Measurements from ENCODE around the gene SIRPG. TPM values are rescaled to one million over a fixed set of nuclear protein-coding genes. Genes with fewer than 3 reads are reported as not detected.

SIRPG gene
- polyA plus RNA-seq, 1 of the 3 experiments (the other 2 are of a cell fraction) = not detected

DNA sequence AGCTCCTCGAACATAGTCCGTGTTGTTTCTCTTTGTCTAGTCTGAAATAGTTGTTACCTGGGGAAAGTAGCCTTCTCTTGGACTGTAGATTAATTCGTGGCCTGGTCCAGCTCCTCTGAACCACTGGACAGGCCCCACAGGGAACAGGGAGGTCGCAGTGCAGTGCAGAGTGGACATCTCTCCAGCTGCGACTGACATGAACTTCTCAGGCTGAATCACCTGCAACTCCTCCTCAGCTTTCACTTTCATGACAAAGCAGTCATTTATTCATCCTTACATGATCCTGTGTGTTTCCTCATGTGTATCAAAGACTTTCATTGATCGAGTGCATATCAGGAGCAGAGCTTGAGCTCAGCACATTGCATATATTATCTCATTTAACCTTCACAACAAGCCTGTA lies 19.1 kb upstream of the SIRPG start (continued):
- TF ChIP-seq, protein P1, sequence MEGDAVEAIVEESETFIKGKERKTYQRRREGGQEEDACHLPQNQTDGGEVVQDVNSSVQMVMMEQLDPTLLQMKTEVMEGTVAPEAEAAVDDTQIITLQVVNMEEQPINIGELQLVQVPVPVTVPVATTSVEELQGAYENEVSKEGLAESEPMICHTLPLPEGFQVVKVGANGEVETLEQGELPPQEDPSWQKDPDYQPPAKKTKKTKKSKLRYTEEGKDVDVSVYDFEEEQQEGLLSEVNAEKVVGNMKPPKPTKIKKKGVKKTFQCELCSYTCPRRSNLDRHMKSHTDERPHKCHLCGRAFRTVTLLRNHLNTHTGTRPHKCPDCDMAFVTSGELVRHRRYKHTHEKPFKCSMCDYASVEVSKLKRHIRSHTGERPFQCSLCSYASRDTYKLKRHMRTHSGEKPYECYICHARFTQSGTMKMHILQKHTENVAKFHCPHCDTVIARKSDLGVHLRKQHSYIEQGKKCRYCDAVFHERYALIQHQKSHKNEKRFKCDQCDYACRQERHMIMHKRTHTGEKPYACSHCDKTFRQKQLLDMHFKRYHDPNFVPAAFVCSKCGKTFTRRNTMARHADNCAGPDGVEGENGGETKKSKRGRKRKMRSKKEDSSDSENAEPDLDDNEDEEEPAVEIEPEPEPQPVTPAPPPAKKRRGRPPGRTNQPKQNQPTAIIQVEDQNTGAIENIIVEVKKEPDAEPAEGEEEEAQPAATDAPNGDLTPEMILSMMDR (IDR thresholded peaks at IDR 0.05) = no peak
- no peak for TF ChIP-seq CHD2 (IDR thresholded peaks at IDR 0.05; ENCODE audit: low read length, partially characterized antibody)
- no peak for TF ChIP-seq SIN3A (IDR thresholded peaks at IDR 0.05; ENCODE audit: borderline replicate concordance, low read depth, low read length)
- TF ChIP-seq TEAD4 (IDR thresholded peaks at IDR 0.05; ENCODE audit: borderline replicate concordance, insufficient read depth) = no peak

DNA sequence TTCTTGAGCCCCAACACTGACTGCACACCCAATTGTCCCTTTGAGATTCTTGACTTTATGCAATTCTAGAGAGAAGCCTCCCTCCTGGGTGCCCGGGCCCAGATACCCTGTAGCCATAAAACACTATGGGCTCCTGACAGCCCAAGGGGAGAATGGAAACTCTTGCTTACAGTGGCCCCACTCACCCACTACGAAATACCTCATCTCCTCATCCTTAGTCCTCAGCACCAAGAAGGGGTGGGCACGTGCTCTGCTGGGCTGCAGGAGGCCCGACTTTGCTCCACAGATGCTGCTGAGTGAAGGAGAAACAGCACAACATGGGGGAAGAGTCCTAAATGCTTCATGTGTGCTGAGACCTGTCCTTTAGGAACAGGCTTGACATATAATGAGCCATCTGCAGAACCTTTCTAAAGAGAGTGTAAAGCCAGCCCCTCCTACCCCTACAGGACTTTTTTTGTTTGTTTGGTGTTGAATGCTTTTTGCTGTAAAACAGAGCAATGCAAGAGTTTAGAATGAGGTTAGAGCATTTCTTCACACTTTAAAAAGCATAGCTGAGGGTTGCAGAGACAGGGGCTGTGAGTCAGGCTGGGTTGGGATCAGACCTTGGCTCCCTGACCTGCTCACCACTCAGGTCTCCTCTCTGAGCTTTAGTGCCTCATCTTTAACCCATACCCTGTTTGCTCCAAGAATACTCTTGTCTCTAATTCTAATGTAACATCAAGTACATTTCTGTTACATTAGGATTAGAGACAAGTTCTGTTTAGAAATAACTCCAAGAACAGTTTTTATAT lies 17.6 kb upstream of the SIRPG start:
- no peak overlapping the region for H3K27ac ChIP-seq (ENCODE audit: low read depth in 2 of 2, low read length in 1 of 2)
- POLR2A ChIA-PET = no interaction called here
- CTCF ChIA-PET = interaction anchor here (0.9 kb wide), 1 partner anchor 10 kb away, joined by 3 read pairs; no protein-coding TSS in a partner anchor
- WGBS (ENCODE audit: low lambda C conversion rate) = 18% methylated on average over 4 of the region's 4 CpGs
- no peaks in the 10 kb centered on the region for H3K9me2 ChIP-seq
- H4K20me1 ChIP-seq (ENCODE audit: insufficient read depth) = no peaks in the 10 kb centered on the region
- no peak overlapping the region for H3K9ac ChIP-seq
- DNase-seq = no peak
- H3K4me2 ChIP-seq = no peak overlapping the region
- H3F3A ChIP-seq (replicated peaks; ENCODE audit: insufficient read depth) = no peaks in the 10 kb centered on the region
- H3K9me3 ChIP-seq = no peaks in the 10 kb centered on the region
- TF ChIP-seq CHD2 (IDR thresholded peaks at IDR 0.05; ENCODE audit: low read length, partially characterized antibody) (no peak), SMC3 (IDR thresholded peaks at IDR 0.05; ENCODE audit: low read depth, low read length) (no peak), RCOR1 (IDR thresholded peaks at IDR 0.05; ENCODE audit: low read length) (no peak), MAX (IDR thresholded peaks at IDR 0.05; ENCODE audit: low read depth) (no peak), FOSL2 (IDR thresholded peaks at IDR 0.05; ENCODE audit: borderline replicate concordance, low read depth) (no peak), TCF12 (IDR thresholded peaks at IDR 0.05) (no peak), IRF3 (IDR thresholded peaks at IDR 0.05; ENCODE audit: low read depth, low read length) (no peak), TEAD4 (IDR thresholded peaks at IDR 0.05; ENCODE audit: borderline replicate concordance, insufficient read depth) (no peak), FOXJ3 (CRISPR knock-in tag; IDR thresholded peaks at IDR 0.05) (no peak), NRF1 (IDR thresholded peaks at IDR 0.05; ENCODE audit: low read depth, low read length) (no peak), JUND (IDR thresholded peaks at IDR 0.05) (no peak), USF1 (IDR thresholded peaks at IDR 0.05; ENCODE audit: borderline replicate concordance, low read depth) (no peak), RXRA (IDR thresholded peaks at IDR 0.05; ENCODE audit: borderline replicate concordance, low read depth) (no peak), EP300 (IDR thresholded peaks at IDR 0.05; ENCODE audit: borderline replicate concordance in 1 of 2, low read depth in 1 of 2, low read length in 1 of 2) (no peak), YY1 (IDR thresholded peaks at IDR 0.05; ENCODE audit: low read depth) (no peak), GATA2 (CRISPR knock-in tag; IDR thresholded peaks at IDR 0.05) (no peak)
- TF ChIP-seq, protein P2, sequence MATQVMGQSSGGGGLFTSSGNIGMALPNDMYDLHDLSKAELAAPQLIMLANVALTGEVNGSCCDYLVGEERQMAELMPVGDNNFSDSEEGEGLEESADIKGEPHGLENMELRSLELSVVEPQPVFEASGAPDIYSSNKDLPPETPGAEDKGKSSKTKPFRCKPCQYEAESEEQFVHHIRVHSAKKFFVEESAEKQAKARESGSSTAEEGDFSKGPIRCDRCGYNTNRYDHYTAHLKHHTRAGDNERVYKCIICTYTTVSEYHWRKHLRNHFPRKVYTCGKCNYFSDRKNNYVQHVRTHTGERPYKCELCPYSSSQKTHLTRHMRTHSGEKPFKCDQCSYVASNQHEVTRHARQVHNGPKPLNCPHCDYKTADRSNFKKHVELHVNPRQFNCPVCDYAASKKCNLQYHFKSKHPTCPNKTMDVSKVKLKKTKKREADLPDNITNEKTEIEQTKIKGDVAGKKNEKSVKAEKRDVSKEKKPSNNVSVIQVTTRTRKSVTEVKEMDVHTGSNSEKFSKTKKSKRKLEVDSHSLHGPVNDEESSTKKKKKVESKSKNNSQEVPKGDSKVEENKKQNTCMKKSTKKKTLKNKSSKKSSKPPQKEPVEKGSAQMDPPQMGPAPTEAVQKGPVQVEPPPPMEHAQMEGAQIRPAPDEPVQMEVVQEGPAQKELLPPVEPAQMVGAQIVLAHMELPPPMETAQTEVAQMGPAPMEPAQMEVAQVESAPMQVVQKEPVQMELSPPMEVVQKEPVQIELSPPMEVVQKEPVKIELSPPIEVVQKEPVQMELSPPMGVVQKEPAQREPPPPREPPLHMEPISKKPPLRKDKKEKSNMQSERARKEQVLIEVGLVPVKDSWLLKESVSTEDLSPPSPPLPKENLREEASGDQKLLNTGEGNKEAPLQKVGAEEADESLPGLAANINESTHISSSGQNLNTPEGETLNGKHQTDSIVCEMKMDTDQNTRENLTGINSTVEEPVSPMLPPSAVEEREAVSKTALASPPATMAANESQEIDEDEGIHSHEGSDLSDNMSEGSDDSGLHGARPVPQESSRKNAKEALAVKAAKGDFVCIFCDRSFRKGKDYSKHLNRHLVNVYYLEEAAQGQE (IDR thresholded peaks at IDR 0.05; ENCODE audit: low read depth, low read length) = no peak
- TF ChIP-seq, protein P3, sequence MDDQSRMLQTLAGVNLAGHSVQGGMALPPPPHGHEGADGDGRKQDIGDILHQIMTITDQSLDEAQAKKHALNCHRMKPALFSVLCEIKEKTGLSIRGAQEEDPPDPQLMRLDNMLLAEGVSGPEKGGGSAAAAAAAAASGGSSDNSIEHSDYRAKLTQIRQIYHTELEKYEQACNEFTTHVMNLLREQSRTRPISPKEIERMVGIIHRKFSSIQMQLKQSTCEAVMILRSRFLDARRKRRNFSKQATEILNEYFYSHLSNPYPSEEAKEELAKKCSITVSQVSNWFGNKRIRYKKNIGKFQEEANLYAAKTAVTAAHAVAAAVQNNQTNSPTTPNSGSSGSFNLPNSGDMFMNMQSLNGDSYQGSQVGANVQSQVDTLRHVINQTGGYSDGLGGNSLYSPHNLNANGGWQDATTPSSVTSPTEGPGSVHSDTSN (IDR thresholded peaks at IDR 0.05) = no peak
- H3K4me1 ChIP-seq (ENCODE audit: control insufficient read depth in 1 of 2, insufficient read depth in 2 of 2, low read depth in 1 of 2, low read length in 1 of 2) = no peaks in the 10 kb centered on the region
- H3K79me2 ChIP-seq (ENCODE audit: insufficient read depth) = no peaks in the 10 kb centered on the region
- no peaks in the 10 kb centered on the region for H3K36me3 ChIP-seq (replicated peaks in 1 of 2; ENCODE audit: control insufficient read depth in 1 of 2, insufficient read depth in 2 of 2, low read length in 1 of 2)
- no peak overlapping the region for H3K4me3 ChIP-seq (ENCODE audit: low read depth in 2 of 2, low read length in 1 of 2)
- no peak overlapping the region for H2AFZ ChIP-seq (ENCODE audit: low read depth)
- no peaks in the 10 kb centered on the region; the same call in 1 of the 2 replicates for H3K27me3 ChIP-seq (ENCODE audit: insufficient read depth)
